ENCODE data around the gene GRID1.
"Not testable (repeated sequence)": the region's sequence is repeated elsewhere in the genome, so short reads cannot be mapped to it uniquely, and the experiment has no call there.

The GRID1 gene

GRCh38 chr10:85946713-85947326 is 419.8 kb downstream of the GRID1 start:
- Histone ChIP-seq H3K27ac (no peak overlapping the region), H3K9me3 (no peaks in the 10 kb centered on the region), H3K36me3 (no peaks in the 10 kb centered on the region), H3K4me3 (no peak overlapping the region), H3K4me1 (no peaks in the 10 kb centered on the region), H3K27me3 (no peaks in the 10 kb centered on the region)
- DNase-seq: no peak
- no peak for TF ChIP-seq CTCF (IDR thresholded peaks at IDR 0.05)
- intact Hi-C loops (cut with DNase I; ENCODE audit: low total_unique reads): no loop called here

GRCh38 chr10:85936161-85936560 is 430.4 kb downstream of the GRID1 start:
- Histone ChIP-seq H3K36me3 (no peaks in the 10 kb centered on the region), H3K27ac (no peak overlapping the region), H3K4me1 (no peaks in the 10 kb centered on the region), H3K27me3 (no peaks in the 10 kb centered on the region), H3K4me3 (no peak overlapping the region), H3K9me3 (no peaks in the 10 kb centered on the region)
- TF ChIP-seq CTCF (IDR thresholded peaks at IDR 0.05): no peak
- no peak for DNase-seq
- intact Hi-C loops (cut with DNase I; ENCODE audit: low total_unique reads): no loop called here

- no peak overlapping the region for H3K27ac ChIP-seq
- H3K36me3 ChIP-seq: no peaks in the 10 kb centered on the region
- H3K4me1 ChIP-seq: no peaks in the 10 kb centered on the region
- no peak for TF ChIP-seq CTCF (IDR thresholded peaks at IDR 0.05)
- no peak for DNase-seq
- H3K9me3 ChIP-seq: no peaks in the 10 kb centered on the region
- H3K4me3 ChIP-seq: no peak overlapping the region
- H3K27me3 ChIP-seq: no peaks in the 10 kb centered on the region
- intact Hi-C loops (cut with DNase I; ENCODE audit: low total_unique reads): no loop called here
These were observed 432.0 kb downstream of the GRID1 start for GRCh38 chr10:85934586-85934985.

- H3K4me3 ChIP-seq; H3K27ac ChIP-seq; H3K36me3 ChIP-seq; H3K4me1 ChIP-seq; intact Hi-C loops (cut with DNase I; ENCODE audit: low total_unique reads); H3K9me3 ChIP-seq; DNase-seq; H3K27me3 ChIP-seq: not testable (repeated sequence)
These were observed 436.6 kb downstream of the GRID1 start for GRCh38 chr10:85929993-85930392.

GRCh38 chr10:85927952-85928665 is 438.5 kb downstream of the GRID1 start:
- DNase-seq: no peak
- no peaks in the 10 kb centered on the region for H3K36me3 ChIP-seq
- no peaks in the 10 kb centered on the region for H3K9me3 ChIP-seq
- peaks cover 0 to 4% (median 0%) of the 10 kb centered on the region in 4 donors for H3K4me1 ChIP-seq
- no peak overlapping the region for H3K4me3 ChIP-seq
- TF ChIP-seq CTCF (IDR thresholded peaks at IDR 0.05): no peak
- no peaks in the 10 kb centered on the region for H3K27me3 ChIP-seq
- H3K27ac ChIP-seq: no peak overlapping the region
- intact Hi-C loops (cut with DNase I; ENCODE audit: low total_unique reads): no loop called here

GRCh38 chr10:85926986-85927385 is 439.6 kb downstream of the GRID1 start:
- Histone ChIP-seq H3K4me1 (peaks cover 0 to 11% (median 0%) of the 10 kb centered on the region in 4 donors), H3K36me3 (no peaks in the 10 kb centered on the region), H3K27me3 (no peaks in the 10 kb centered on the region), H3K9me3 (no peaks in the 10 kb centered on the region), H3K27ac (no peak overlapping the region), H3K4me3 (no peak overlapping the region)
- DNase-seq: no peak
- intact Hi-C loops (cut with DNase I; ENCODE audit: low total_unique reads): no loop called here
- no peak for TF ChIP-seq CTCF (IDR thresholded peaks at IDR 0.05)
